GM12878 (cell line): ENCODE results near the gene MBIP. TPM values are rescaled to one million over a fixed set of nuclear protein-coding genes. Genes with fewer than 3 reads are reported as not detected.

Experiments used
- ATAC-seq: fragments of 200-7000 bp; cut with Tn5 transposase; 3 replicates; pipeline ENCODE4 v1.9.1; 2020; ENCODE audit warnings: mild to moderate bottlenecking, moderate library complexity
- BruUV-seq: library from RNA; stranded (reverse); fragments of 400-500 nt; replicated peaks from 2 replicates; lab custom pipeline; 2021; lab: Mats Ljungman, UMichigan
- CTCF ChIA-PET: fragments of 300-600 bp; sonication (Branson Sonifier 250); formaldehyde crosslinking; extraction: SDS; loops from one replicate; lab custom pipeline; 2021; ENCODE audit warnings: inconsistent platforms; lab: Yijun Ruan, JAX
- POLR2A ChIA-PET: fragments of 350-600 bp; formaldehyde crosslinking; extraction: SDS; loops from one replicate; lab custom pipeline; 2021; ENCODE audit warnings: inconsistent platforms; lab: Charles Lee
- RAD21 ChIA-PET: fragments of 300-600 bp; sonication (Branson Sonifier 250); formaldehyde crosslinking; loops from one replicate; lab custom pipeline; 2023; ENCODE audit warnings: antibody characterized with exemption; ENCODE audit not compliant: unreplicated experiment; lab: Charles Lee
- SMC1A ChIA-PET: fragments of 300-600 bp; sonication (Branson Sonifier 250); formaldehyde crosslinking; loops from one replicate; lab custom pipeline; 2023; ENCODE audit not compliant: unreplicated experiment, uncharacterized antibody; lab: Charles Lee
- DNase-seq: peaks from one replicate; pipeline ENCODE4 v3.0.0-alpha.2; 2011; ENCODE audit warnings: low read depth, low spot score
- FAIRE-seq: peaks from 3 replicates; lab custom pipeline; 2011; peaks lifted over from hg19 to GRCh38; lab: Jason Lieb, UNC
- H2AFZ ChIP-seq: 2 replicates; pipeline ENCODE4 v1.6.0; 2011; ENCODE audit warnings: low read depth, low read length, control low read depth; ENCODE audit not compliant: control insufficient read depth
- H3K27ac ChIP-seq: 2 replicates; pipeline ENCODE4 v1.5.1; 2011; ENCODE audit warnings: control low read depth; ENCODE audit not compliant: control insufficient read depth, insufficient read depth
- H3K27me3 ChIP-seq, 2 experiments: replicated peaks in 1 of 2; 2 replicates each; pipeline versions ENCODE4 v1.6.0 to v1.6.1; 2011; ENCODE audit warnings: low read length in 1 of 2; ENCODE audit not compliant: control insufficient read depth in 2 of 2, insufficient read depth in 2 of 2
- H3K36me3 ChIP-seq, 2 experiments: 2 replicates each; pipeline ENCODE4 v1.5.1; 2011; ENCODE audit warnings: low read length in 1 of 2; ENCODE audit not compliant: control insufficient read depth in 2 of 2, insufficient read depth in 2 of 2
- H3K4me1 ChIP-seq: 2 replicates; pipeline ENCODE4 v1.6.1; 2011; ENCODE audit warnings: mild to moderate bottlenecking, low read length, moderate library complexity, mixed read lengths; ENCODE audit not compliant: control insufficient read depth, insufficient read depth
- H3K4me2 ChIP-seq: 2 replicates; pipeline ENCODE4 v1.6.0; 2011; ENCODE audit warnings: control low read depth; ENCODE audit not compliant: control insufficient read depth, insufficient read depth
- H3K4me3 ChIP-seq: fragments of 200-600 bp; sonication (generic); 2 replicates; pipeline ENCODE4 v1.5.1; 2016
- H3K79me2 ChIP-seq: 2 replicates; pipeline ENCODE4 v1.6.0; 2011; ENCODE audit warnings: low read length; ENCODE audit not compliant: control insufficient read depth, insufficient read depth
- H3K9ac ChIP-seq: 2 replicates; pipeline ENCODE4 v1.8.0; 2011; ENCODE audit warnings: low read length, control low read depth, mixed read lengths; ENCODE audit not compliant: control insufficient read depth, insufficient read depth
- H3K9me3 ChIP-seq: replicated peaks from 3 replicates; pipeline ENCODE4 v1.5.1; 2011; ENCODE audit warnings: mild to moderate bottlenecking, low read length; ENCODE audit not compliant: control insufficient read depth, insufficient read depth
- H4K20me1 ChIP-seq: 2 replicates; pipeline ENCODE4 v1.6.0; 2011; ENCODE audit not compliant: control insufficient read depth, insufficient read depth
- CREB1 ChIP-seq: IDR thresholded peaks from 2 replicates; pipeline ENCODE4 v1.6.1; 2012; ENCODE audit warnings: low read depth, mild to moderate bottlenecking, inconsistent platforms
- CREM ChIP-seq: IDR thresholded peaks from 2 replicates; pipeline ENCODE4 v1.6.1; 2014; ENCODE audit warnings: antibody characterized with exemption, low read depth
- DPF2 ChIP-seq: fragments of 450-650 bp; IDR thresholded peaks from 2 replicates; pipeline ENCODE4 v1.6.1; 2017; ENCODE audit warnings: mild to moderate bottlenecking
- GATAD2B ChIP-seq: fragments of 450-650 bp; conservative IDR thresholded peaks from 2 replicates; pipeline ENCODE4 v1.6.1; 2017; ENCODE audit warnings: low read depth, mild to moderate bottlenecking, moderate library complexity
- HDAC2 ChIP-seq: fragments of 200-600 bp; sonication (generic); IDR thresholded peaks from 2 replicates; pipeline ENCODE4 v1.6.1; 2017
- MTA2 ChIP-seq: fragments of 450-650 bp; IDR thresholded peaks from 2 replicates; pipeline ENCODE4 v1.6.1; 2016; ENCODE audit warnings: low read depth, mild to moderate bottlenecking, moderate library complexity
- NR2F1 ChIP-seq: fragments of 450-650 bp; conservative IDR thresholded peaks from 2 replicates; pipeline ENCODE4 v1.6.1; 2017; ENCODE audit warnings: mild to moderate bottlenecking
- PAX8 ChIP-seq: fragments of 450-650 bp; IDR thresholded peaks from 2 replicates; pipeline ENCODE4 v1.6.1; 2017; ENCODE audit warnings: mild to moderate bottlenecking, moderate library complexity
- RELA ChIP-seq: fragments of 450-650 bp; IDR thresholded peaks from 2 replicates; pipeline ENCODE4 v1.8.0; 2014; ENCODE audit warnings: borderline replicate concordance; ENCODE audit not compliant: partially characterized antibody
- RFX5 ChIP-seq: IDR thresholded peaks from 2 replicates; pipeline ENCODE4 v1.6.1; 2011; ENCODE audit warnings: low read depth, low read length, improper control_type of control experiment
- SPI1 ChIP-seq: IDR thresholded peaks from 2 replicates; pipeline ENCODE4 v1.6.1; 2011; ENCODE audit warnings: low read depth, mild to moderate bottlenecking, low read length, moderate library complexity, borderline replicate concordance; ENCODE audit not compliant: insufficient read depth
- SUPT20H ChIP-seq: IDR thresholded peaks from 2 replicates; pipeline ENCODE4 v1.6.1; 2011; ENCODE audit warnings: low read depth, mild to moderate bottlenecking, low read length, moderate library complexity, borderline replicate concordance; ENCODE audit not compliant: control insufficient read depth
- TCF3 ChIP-seq: IDR thresholded peaks from 2 replicates; pipeline ENCODE4 v1.6.1; 2012; ENCODE audit warnings: low read depth, mild to moderate bottlenecking, low read length, borderline replicate concordance; ENCODE audit not compliant: insufficient read depth
- ZNF24 ChIP-seq: fragments of 450-650 bp; IDR thresholded peaks from 2 replicates; pipeline ENCODE4 v1.6.1; 2017; ENCODE audit warnings: antibody characterized with exemption, mild to moderate bottlenecking
- ZZZ3 ChIP-seq: IDR thresholded peaks from 2 replicates; pipeline ENCODE4 v1.6.1; 2011; ENCODE audit warnings: low read depth; ENCODE audit not compliant: control insufficient read depth, insufficient read length
- WGBS: methylation state at CpG from one replicate; pipeline ENCODE4 v1.1.6; 2016; ENCODE audit warnings: low lambda C conversion rate; ENCODE audit not compliant: insufficient replicate concordance, insufficient coverage; ENCODE audit errors: missing lambda C conversion rate; 5-methylcytosine and 5-hydroxymethylcytosine counted together
- in situ Hi-C: fragments of 300-500 bp; cut with MboI; formaldehyde crosslinking; loops from 9 replicates; pipeline ENCODE4 v1.14.3; 2018; ENCODE audit warnings: mixed read lengths
- intact Hi-C: fragments of 100-400 bp; cut with micrococcal nuclease; formaldehyde crosslinking; loops from one replicate; pipeline ENCODE4 v1.14.2; 2022; ENCODE audit not compliant: unreplicated experiment
- polyA plus RNA-seq, 11 experiments: library from polyadenylated mRNA; depleted of rRNA in 4 of 11; unstranded in 6 of 11; stranded (reverse) in 5 of 11; fragments of >200 nt; fragmentation: Nextera tagmentation in 4 of 11; fragmentation: Illumina TruSeq in 1 of 11; extraction: Ambion mirVana in 4 of 11; extraction: Trizol in 1 of 11; gene quantifications; 1 replicate in 1 of 11; 2 replicates in 10 of 11; pipeline versions ENCODE4 v1.2.1 to v1.2.3, GENCODE V29; 2011 to 2016; ENCODE audit warnings: inconsistent platforms in 2 of 11, missing spikeins in 2 of 11, low read depth in 1 of 11
- total RNA-seq, 4 experiments: library from RNA; depleted of rRNA in 3 of 4; stranded (reverse); fragments of >200 nt in 3 of 4; fragmentation: Illumina TruSeq in 1 of 4; extraction: Trizol in 1 of 4; gene quantifications; 2 replicates each; pipeline versions ENCODE4 v1.2.1 to v1.2.3, GENCODE V29; 2013 to 2021
- TF ChIP-seq, protein P1 (sequence below): IDR thresholded peaks from 2 replicates; pipeline ENCODE4 v1.6.1; 2011; ENCODE audit warnings: borderline replicate concordance, low read depth, mild to moderate bottlenecking, moderate library complexity, mixed read lengths, low read length; ENCODE audit not compliant: insufficient read depth; ENCODE audit errors: extremely low read length
- TF ChIP-seq, protein P2 (sequence below): fragments of 450-650 bp; IDR thresholded peaks from 2 replicates; pipeline ENCODE4 v1.6.1; 2016; ENCODE audit warnings: mild to moderate bottlenecking, moderate library complexity, borderline replicate concordance
- TF ChIP-seq, protein P3 (sequence below): fragments of 450-650 bp; IDR thresholded peaks from 2 replicates; pipeline ENCODE4 v1.6.1; 2016; ENCODE audit warnings: mild to moderate bottlenecking

The MBIP gene
- total and polyA plus RNA-seq, 10 of the 15 experiments (the other 5 are each of a cell fraction or from before 2014, with no cell fraction given): 9.0 to 43.5 (median 32.1) TPM

DNA sequence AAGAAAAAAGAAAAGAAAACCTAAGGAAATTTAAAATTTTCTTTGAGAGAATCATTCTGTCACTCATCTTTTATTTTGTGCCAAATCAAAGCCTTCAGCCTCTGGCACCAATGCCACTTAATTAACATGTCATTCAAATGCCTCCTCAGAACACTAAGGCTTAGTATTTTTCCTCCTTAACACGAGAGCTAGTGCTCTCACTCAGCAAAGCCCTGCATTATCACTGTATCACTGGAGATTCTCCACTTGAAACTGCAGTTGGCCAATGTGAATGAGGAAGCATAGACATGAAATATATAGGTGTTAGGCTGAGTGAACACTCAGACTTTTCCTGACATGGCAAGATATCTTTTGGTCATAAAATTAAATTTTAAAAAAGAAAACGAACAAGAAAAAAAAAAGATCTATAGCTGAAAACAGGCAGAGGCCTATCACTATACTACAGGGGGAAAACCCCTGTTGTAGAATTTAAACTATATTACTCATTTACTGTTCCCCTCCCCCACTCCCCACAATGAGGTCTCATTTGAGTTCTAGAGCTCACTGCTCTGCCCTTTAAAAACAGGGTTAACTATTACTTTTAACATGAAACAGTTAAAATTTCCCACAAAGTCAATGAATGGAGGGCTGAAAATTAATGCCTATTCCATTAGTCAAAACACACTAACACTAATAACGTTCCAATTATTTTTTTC, 5.1 kb downstream of the MBIP start (continued):
- TF ChIP-seq NR2F1 (peak; percentile 48), ZZZ3 (no peak), RELA (no peak), SPI1 (no peak)

DNA sequence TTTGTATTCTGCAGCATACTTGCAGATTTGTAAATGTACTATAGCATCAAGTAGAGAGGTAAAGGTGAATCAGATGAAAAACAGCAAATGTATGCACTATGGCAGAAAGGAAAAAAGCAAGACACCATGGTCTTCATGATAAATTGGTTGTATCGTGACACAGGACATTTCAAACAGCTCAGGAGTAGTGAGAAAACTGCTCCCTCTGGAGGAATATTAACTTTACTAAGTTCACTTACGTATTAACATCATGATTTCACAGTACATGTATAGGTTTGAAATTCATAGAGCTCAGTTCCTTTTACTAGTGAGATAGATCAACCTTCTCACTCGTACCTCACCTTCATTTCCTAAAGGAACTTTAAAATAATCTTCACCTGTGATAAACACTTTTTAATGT, 6.5 kb downstream of the MBIP start:
- ATAC-seq (no peak), DNase-seq (no peak), FAIRE-seq (no peak)
- H3K27me3 ChIP-seq: no peaks in the 10 kb centered on the region
- 98% methylated on average over 3 of the region's 3 CpGs for WGBS
- H3K4me2 ChIP-seq: no peak overlapping the region
- H3K4me1 ChIP-seq: no peaks in the 10 kb centered on the region
- BruUV-seq: no TSS peak
- ChIA-PET SMC1A (interaction anchor here (1.0 to 1.5 kb wide), 2 partner anchors 19 to 60 kb away, joined by 4 to 6 read pairs; no protein-coding TSS in a partner anchor), POLR2A (interaction anchor here (0.6 kb wide), 1 partner anchor 448 kb away, joined by 3 read pairs; no protein-coding TSS in a partner anchor), RAD21 (interaction anchor here (1.2 kb wide), 1 partner anchor 61 kb away, joined by 5 read pairs; no protein-coding TSS in a partner anchor), CTCF (interaction anchor here (1.1 to 1.9 kb wide), 3 partner anchors 9 to 496 kb away, joined by 3 to 6 read pairs (median 6); no protein-coding TSS in a partner anchor)
- no peak overlapping the region for H3K27ac ChIP-seq
- peaks cover 0 to 23% of the 10 kb centered on the region in 2 experiments; a peak in 2 of 4 replicates for H3K36me3 ChIP-seq
- H3K4me3 ChIP-seq: no peak overlapping the region
- H3K9me3 ChIP-seq: no peaks in the 10 kb centered on the region
- in situ Hi-C loops (no loop called here), intact Hi-C loops (no loop called here)
- H4K20me1 ChIP-seq: no peaks in the 10 kb centered on the region
- H3K9ac ChIP-seq: no peak overlapping the region
- no peak overlapping the region for H2AFZ ChIP-seq
- H3K79me2 ChIP-seq: peaks cover 35% of the 10 kb centered on the region
- TF ChIP-seq CREM: no peak
- TF ChIP-seq MTA2: no peak
- no peak for TF ChIP-seq RFX5
- no peak for TF ChIP-seq HDAC2
- TF ChIP-seq, protein P1, sequence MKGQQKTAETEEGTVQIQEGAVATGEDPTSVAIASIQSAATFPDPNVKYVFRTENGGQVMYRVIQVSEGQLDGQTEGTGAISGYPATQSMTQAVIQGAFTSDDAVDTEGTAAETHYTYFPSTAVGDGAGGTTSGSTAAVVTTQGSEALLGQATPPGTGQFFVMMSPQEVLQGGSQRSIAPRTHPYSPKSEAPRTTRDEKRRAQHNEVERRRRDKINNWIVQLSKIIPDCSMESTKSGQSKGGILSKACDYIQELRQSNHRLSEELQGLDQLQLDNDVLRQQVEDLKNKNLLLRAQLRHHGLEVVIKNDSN: no peak
- TF ChIP-seq, protein P2, sequence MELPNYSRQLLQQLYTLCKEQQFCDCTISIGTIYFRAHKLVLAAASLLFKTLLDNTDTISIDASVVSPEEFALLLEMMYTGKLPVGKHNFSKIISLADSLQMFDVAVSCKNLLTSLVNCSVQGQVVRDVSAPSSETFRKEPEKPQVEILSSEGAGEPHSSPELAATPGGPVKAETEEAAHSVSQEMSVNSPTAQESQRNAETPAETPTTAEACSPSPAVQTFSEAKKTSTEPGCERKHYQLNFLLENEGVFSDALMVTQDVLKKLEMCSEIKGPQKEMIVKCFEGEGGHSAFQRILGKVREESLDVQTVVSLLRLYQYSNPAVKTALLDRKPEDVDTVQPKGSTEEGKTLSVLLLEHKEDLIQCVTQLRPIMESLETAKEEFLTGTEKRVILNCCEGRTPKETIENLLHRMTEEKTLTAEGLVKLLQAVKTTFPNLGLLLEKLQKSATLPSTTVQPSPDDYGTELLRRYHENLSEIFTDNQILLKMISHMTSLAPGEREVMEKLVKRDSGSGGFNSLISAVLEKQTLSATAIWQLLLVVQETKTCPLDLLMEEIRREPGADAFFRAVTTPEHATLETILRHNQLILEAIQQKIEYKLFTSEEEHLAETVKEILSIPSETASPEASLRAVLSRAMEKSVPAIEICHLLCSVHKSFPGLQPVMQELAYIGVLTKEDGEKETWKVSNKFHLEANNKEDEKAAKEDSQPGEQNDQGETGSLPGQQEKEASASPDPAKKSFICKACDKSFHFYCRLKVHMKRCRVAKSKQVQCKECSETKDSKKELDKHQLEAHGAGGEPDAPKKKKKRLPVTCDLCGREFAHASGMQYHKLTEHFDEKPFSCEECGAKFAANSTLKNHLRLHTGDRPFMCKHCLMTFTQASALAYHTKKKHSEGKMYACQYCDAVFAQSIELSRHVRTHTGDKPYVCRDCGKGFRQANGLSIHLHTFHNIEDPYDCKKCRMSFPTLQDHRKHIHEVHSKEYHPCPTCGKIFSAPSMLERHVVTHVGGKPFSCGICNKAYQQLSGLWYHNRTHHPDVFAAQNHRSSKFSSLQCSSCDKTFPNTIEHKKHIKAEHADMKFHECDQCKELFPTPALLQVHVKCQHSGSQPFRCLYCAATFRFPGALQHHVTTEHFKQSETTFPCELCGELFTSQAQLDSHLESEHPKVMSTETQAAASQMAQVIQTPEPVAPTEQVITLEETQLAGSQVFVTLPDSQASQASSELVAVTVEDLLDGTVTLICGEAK: no peak
- TF ChIP-seq GATAD2B: no peak
- TF ChIP-seq ZNF24: no peak
- TF ChIP-seq DPF2: no peak
- TF ChIP-seq, protein P3, sequence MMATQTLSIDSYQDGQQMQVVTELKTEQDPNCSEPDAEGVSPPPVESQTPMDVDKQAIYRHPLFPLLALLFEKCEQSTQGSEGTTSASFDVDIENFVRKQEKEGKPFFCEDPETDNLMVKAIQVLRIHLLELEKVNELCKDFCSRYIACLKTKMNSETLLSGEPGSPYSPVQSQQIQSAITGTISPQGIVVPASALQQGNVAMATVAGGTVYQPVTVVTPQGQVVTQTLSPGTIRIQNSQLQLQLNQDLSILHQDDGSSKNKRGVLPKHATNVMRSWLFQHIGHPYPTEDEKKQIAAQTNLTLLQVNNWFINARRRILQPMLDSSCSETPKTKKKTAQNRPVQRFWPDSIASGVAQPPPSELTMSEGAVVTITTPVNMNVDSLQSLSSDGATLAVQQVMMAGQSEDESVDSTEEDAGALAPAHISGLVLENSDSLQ: no peak
- TF ChIP-seq SUPT20H: no peak
- no peak for TF ChIP-seq TCF3
- no peak for TF ChIP-seq PAX8
- TF ChIP-seq CREB1: no peak
